Right lobe of liver (tissue), 4 donors: ENCODE results near the gene RIT2.

Experiments
- POLR2A ChIP-seq: fragments of 450-650 bp; IDR thresholded peaks from one replicate; pipeline ENCODE4 v1.6.1; 2017; ENCODE audit warnings: antibody characterized with exemption, mild to moderate bottlenecking
- TF ChIP-seq, protein P1 (sequence below), 4 donors: fragments of 200-600 bp in 3 of 4; fragments of 450-650 bp in 1 of 4; IDR thresholded peaks; one replicate each; pipeline versions ENCODE4 v1.5.1 to v1.8.0; 2016 to 2022; ENCODE audit warnings: antibody characterized with exemption in 4 of 4, mild to moderate bottlenecking in 2 of 4
- donor health status: DM: no; HTN: no; CAD: no.
- donor health status: DM: no; HTN: no; CAD: no.
- donor health status: DM: no; HTN: yes; CAD: no.

DNA sequence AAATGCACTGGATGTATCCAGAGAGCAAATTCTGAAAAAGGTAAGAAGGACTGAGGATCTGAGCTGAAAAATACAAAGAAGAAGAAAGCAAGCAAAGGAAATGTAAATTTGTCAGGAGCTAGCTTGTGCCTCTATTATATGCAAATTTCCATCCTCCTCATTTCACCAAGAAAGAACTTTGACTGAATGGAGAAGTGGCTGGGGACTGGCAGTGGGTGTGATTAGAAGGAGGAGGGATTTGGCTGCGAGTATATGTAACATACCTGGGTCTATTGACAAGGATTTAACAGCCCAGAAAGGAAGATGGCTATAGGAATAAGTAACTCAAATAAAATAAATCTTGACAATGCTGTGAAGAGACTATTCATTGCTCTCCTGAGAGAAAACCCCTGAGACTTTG, 19.4 kb upstream of the RIT2 start:
- TF ChIP-seq, protein P1, sequence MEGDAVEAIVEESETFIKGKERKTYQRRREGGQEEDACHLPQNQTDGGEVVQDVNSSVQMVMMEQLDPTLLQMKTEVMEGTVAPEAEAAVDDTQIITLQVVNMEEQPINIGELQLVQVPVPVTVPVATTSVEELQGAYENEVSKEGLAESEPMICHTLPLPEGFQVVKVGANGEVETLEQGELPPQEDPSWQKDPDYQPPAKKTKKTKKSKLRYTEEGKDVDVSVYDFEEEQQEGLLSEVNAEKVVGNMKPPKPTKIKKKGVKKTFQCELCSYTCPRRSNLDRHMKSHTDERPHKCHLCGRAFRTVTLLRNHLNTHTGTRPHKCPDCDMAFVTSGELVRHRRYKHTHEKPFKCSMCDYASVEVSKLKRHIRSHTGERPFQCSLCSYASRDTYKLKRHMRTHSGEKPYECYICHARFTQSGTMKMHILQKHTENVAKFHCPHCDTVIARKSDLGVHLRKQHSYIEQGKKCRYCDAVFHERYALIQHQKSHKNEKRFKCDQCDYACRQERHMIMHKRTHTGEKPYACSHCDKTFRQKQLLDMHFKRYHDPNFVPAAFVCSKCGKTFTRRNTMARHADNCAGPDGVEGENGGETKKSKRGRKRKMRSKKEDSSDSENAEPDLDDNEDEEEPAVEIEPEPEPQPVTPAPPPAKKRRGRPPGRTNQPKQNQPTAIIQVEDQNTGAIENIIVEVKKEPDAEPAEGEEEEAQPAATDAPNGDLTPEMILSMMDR (IDR thresholded peaks at IDR 0.05): no peak
- no peak for TF ChIP-seq POLR2A
